Measurements from ENCODE around the gene P4HB. TPM values are rescaled to one million over a fixed set of nuclear protein-coding genes. Genes with fewer than 3 reads are reported as not detected.
A peak's percentile ranks its signal among the peaks of the same experiment; 100 is the strongest.

The P4HB gene
- total RNA-seq, 1 donor = 1,240 TPM

DNA sequence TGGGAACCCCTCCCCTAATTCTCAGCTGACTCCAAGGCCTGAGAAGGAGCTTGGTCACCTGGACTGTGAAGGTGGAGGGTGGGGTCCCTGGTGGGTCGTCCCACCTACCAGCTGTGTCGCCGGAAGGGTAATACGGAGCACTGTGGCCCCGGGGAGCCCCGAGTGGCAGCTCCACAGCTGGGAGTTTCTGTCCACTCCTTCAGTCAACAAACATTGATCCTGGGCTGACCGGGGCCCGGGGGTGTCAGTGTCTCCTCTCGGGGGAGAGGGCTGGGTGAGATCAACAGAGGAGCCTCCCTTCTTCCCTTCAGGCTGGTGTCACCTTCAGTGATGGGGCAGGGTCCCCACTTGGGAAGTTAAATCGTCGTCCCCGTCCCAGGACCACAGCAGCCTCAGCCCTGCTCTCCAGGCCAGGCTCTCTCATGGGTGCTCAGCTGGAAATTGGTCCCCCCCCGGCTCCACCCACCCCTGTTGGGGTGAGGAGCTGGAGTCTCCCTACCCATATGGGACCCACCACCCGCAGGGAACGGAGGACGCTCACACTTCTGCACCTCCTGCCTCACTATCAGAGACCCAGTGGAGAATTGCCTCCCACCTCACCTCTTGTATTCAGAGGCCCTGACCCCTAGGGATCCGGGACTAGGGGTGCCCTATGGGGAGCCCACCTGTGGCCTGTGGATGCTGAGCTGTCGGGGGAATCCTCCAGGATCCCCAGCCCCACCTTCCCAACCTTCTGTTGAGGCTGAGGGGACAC lies 54.5 kb downstream of the P4HB start:
- no peaks in the 10 kb centered on the region for H3K4me1 ChIP-seq (ENCODE audit: insufficient read depth, low read length)
- no peaks in the 10 kb centered on the region for H3K79me2 ChIP-seq (ENCODE audit: insufficient read depth, low read length)
- H3K4me3 ChIP-seq (ENCODE audit: insufficient read depth, low read length) = no peak overlapping the region
- H3K9me3 ChIP-seq (ENCODE audit: low read depth, low read length) = no peaks in the 10 kb centered on the region
- H3K4me2 ChIP-seq (ENCODE audit: insufficient read depth, low read length) = no peak overlapping the region
- TF ChIP-seq, protein P1, sequence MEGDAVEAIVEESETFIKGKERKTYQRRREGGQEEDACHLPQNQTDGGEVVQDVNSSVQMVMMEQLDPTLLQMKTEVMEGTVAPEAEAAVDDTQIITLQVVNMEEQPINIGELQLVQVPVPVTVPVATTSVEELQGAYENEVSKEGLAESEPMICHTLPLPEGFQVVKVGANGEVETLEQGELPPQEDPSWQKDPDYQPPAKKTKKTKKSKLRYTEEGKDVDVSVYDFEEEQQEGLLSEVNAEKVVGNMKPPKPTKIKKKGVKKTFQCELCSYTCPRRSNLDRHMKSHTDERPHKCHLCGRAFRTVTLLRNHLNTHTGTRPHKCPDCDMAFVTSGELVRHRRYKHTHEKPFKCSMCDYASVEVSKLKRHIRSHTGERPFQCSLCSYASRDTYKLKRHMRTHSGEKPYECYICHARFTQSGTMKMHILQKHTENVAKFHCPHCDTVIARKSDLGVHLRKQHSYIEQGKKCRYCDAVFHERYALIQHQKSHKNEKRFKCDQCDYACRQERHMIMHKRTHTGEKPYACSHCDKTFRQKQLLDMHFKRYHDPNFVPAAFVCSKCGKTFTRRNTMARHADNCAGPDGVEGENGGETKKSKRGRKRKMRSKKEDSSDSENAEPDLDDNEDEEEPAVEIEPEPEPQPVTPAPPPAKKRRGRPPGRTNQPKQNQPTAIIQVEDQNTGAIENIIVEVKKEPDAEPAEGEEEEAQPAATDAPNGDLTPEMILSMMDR (IDR thresholded peaks at IDR 0.05; ENCODE audit: extremely low read depth, low read depth, low read length) = no peak
- no peaks in the 10 kb centered on the region for H4K20me1 ChIP-seq (ENCODE audit: insufficient read depth, low read length)
- H3K36me3 ChIP-seq (ENCODE audit: insufficient read depth, low read length) = no peaks in the 10 kb centered on the region
- DNase-seq (ENCODE audit: insufficient read length, low spot score, missing footprints) = peak; percentile 89
- H3K27me3 ChIP-seq (ENCODE audit: insufficient read depth, low read length) = peaks cover 66% of the 10 kb centered on the region
- no peak overlapping the region for H3K27ac ChIP-seq (ENCODE audit: low read depth, low read length)
- H2AFZ ChIP-seq (ENCODE audit: low read length) = no peak overlapping the region

DNA sequence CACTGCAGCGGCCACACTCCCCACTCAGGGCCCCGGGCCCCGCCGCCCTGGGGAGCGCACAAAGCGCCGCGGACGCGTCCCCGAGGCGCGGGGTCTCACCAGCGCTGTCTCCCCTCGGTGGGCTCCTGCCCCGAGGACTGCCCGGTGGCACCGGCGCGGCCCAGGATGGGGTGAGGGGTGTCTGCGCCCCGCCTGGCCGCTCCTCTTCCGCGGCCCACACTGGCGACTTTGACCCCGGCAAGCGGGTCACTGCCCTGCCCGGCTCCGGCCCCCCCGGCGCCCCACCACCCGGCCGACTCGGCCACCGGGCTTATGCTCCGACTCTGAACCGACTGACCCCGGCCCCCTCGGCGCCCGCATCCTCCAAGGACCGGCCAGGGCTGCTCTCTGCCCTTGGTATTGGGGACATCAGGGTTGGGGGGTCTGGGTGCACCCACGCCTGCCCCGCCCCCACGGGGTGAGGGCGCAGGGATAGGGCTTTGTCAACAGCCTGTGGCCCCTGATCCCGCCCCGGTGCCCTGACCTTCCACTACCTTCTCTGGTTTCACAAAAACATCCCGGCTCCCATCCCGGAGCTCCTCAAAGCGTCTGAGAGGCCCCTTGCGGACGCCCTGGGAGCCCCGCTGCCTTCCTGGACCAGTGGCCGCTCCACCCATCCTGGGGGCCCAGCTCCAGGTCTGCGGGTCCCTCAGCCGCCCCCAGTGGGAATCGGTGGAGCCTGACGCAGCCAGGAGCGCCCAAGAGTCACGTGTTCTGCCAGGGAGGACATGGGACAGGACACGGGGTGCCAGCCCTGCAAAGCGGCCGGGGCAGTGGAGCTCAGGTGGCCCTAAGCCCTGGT lies 55.6 kb downstream of the P4HB start:
- peak; percentile 93 for DNase-seq (ENCODE audit: insufficient read length, low spot score, missing footprints)
- Histone ChIP-seq H3K27me3 (ENCODE audit: insufficient read depth, low read length) (peaks cover 69% of the 10 kb centered on the region), H3K9me3 (ENCODE audit: low read depth, low read length) (no peaks in the 10 kb centered on the region), H3K4me3 (ENCODE audit: insufficient read depth, low read length) (no peak overlapping the region), H3K27ac (ENCODE audit: low read depth, low read length) (no peak overlapping the region), H3K4me2 (ENCODE audit: insufficient read depth, low read length) (no peak overlapping the region), H3K79me2 (ENCODE audit: insufficient read depth, low read length) (no peaks in the 10 kb centered on the region), H3K36me3 (ENCODE audit: insufficient read depth, low read length) (no peaks in the 10 kb centered on the region), H2AFZ (ENCODE audit: low read length) (no peak overlapping the region), H3K4me1 (ENCODE audit: insufficient read depth, low read length) (no peaks in the 10 kb centered on the region), H4K20me1 (ENCODE audit: insufficient read depth, low read length) (no peaks in the 10 kb centered on the region)
- TF ChIP-seq, protein P1 (IDR thresholded peaks at IDR 0.05; ENCODE audit: extremely low read depth, low read depth, low read length) = no peak

DNA sequence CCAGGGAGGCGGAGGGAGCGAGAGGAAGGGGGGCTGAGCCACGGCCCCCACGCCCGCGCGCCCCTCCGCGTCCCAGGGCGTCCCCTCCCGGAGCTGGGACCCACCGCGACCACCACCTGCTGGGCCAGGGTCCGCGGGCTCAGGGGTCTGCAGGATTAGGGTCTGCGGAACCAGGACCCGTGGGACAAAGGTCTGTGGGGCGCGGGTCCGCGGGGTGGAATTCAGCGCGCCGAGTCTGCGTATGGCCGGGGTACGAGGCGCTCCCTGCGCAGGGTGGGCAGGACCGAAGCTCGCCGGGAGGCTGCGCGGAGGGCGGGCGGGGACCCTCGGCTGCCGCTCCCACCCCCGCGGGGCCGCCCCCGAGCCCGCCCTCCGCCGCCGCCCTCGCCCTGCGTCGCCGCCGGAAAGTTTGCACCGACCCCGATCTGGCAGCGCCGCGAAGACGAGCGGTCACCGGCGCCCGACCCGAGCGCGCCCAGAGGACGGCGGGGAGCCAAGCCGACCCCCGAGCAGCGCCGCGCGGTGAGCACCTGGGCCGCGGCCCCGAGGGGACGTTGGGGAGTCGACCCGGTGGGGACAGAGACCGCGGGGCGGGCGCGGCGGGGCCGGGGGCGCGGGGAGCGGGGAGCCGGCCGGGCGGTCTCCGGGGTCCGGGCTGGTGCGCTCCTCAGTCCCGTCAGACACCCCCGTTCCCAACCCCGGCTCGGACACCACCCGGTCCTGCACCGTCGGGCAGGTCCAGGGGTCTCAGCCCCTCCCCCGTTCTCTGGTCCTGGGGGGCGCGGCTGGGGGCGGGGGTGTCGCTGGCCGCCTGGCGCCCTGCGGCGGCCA lies 56.4 kb downstream of the P4HB start, which contains the start of gene GCGR:
Gene GCGR, plus strand, starts transcription at position 423 of the 831 bp plus-strand sequence. CDS start 4,869 bp downstream, outside the sequence.
- Histone ChIP-seq H3K4me3 (ENCODE audit: insufficient read depth, low read length) (no peak within 1 kb of the TSS), H4K20me1 (ENCODE audit: insufficient read depth, low read length) (no peaks in the 10 kb centered on the region), H3K79me2 (ENCODE audit: insufficient read depth, low read length) (no peaks in the 10 kb centered on the region), H3K27me3 (ENCODE audit: insufficient read depth, low read length) (peaks cover 63% of the 10 kb centered on the region), H3K9me3 (ENCODE audit: low read depth, low read length) (no peaks in the 10 kb centered on the region), H3K36me3 (ENCODE audit: insufficient read depth, low read length) (no peaks in the 10 kb centered on the region), H3K27ac (ENCODE audit: low read depth, low read length) (no peak within 1 kb of the TSS), H2AFZ (ENCODE audit: low read length) (no peak within 1 kb of the TSS), H3K4me1 (ENCODE audit: insufficient read depth, low read length) (no peaks in the 10 kb centered on the region), H3K4me2 (ENCODE audit: insufficient read depth, low read length) (no peak within 1 kb of the TSS)
- TF ChIP-seq, protein P1 (IDR thresholded peaks at IDR 0.05; ENCODE audit: extremely low read depth, low read depth, low read length) = no peak
- no peak for DNase-seq (ENCODE audit: insufficient read length, low spot score, missing footprints)
